ENCODE measurements around the gene ZDHHC3. TPM values are rescaled to one million over a fixed set of nuclear protein-coding genes. Genes with fewer than 3 reads are reported as not detected.

ZDHHC3 gene
- total RNA-seq, 1 experiment from 2014 or later = 49.5 TPM

- in situ Hi-C loops (cut with HindIII; ENCODE audit: low pct_unique_long_range_greater_than_20kb, low sequenced_read_pairs) (no loop called here), intact Hi-C loops (cut with micrococcal nuclease; ENCODE audit: unreplicated experiment) (no loop called here)
- Histone ChIP-seq H3K27me3 (ENCODE audit: control insufficient read depth, insufficient read depth, low read length) (no peaks in the 10 kb centered on the region), H3K9me3 (ENCODE audit: control insufficient read depth, insufficient read depth, low read depth, low read length) (no peaks in the 10 kb centered on the region), H3K27ac (ENCODE audit: low read length) (no peak overlapping the region), H3K36me3 (ENCODE audit: control insufficient read depth, insufficient read depth, low read length) (no peaks in the 10 kb centered on the region), H3K4me1 (ENCODE audit: control insufficient read depth, insufficient read depth, low read length) (no peaks in the 10 kb centered on the region), H3K4me3 (ENCODE audit: low read depth in 2 of 2, low read length in 2 of 2) (no peak overlapping the region)
- ChIA-PET POLR2A (no interaction called here), CTCF (no interaction called here)
- DNase-seq (ENCODE audit: low read depth, low spot score) (no peak), ATAC-seq (no peak)
- no TSS peak for BruUV-seq (replicated peaks)
- no peak for TF ChIP-seq REST (IDR thresholded peaks at IDR 0.05; ENCODE audit: insufficient read depth in 1 of 2, low read depth in 2 of 2, low read length in 1 of 2)
- TF ChIP-seq SIN3A (IDR thresholded peaks at IDR 0.05; ENCODE audit: borderline replicate concordance, insufficient read depth, low read depth, low read length) = no peak
- TF ChIP-seq, protein P1, sequence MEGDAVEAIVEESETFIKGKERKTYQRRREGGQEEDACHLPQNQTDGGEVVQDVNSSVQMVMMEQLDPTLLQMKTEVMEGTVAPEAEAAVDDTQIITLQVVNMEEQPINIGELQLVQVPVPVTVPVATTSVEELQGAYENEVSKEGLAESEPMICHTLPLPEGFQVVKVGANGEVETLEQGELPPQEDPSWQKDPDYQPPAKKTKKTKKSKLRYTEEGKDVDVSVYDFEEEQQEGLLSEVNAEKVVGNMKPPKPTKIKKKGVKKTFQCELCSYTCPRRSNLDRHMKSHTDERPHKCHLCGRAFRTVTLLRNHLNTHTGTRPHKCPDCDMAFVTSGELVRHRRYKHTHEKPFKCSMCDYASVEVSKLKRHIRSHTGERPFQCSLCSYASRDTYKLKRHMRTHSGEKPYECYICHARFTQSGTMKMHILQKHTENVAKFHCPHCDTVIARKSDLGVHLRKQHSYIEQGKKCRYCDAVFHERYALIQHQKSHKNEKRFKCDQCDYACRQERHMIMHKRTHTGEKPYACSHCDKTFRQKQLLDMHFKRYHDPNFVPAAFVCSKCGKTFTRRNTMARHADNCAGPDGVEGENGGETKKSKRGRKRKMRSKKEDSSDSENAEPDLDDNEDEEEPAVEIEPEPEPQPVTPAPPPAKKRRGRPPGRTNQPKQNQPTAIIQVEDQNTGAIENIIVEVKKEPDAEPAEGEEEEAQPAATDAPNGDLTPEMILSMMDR (IDR thresholded peaks at IDR 0.05) = no peak
- TF ChIP-seq POLR2AphosphoS5 (IDR thresholded peaks at IDR 0.05; ENCODE audit: low read depth, low read length) = no peak
- no peak for TF ChIP-seq TCF7L2 (IDR thresholded peaks at IDR 0.05; ENCODE audit: low read depth, low read length)
Observed at GRCh38 chr3:44907612-44908011, 68.4 kb downstream of the ZDHHC3 start.

DNA sequence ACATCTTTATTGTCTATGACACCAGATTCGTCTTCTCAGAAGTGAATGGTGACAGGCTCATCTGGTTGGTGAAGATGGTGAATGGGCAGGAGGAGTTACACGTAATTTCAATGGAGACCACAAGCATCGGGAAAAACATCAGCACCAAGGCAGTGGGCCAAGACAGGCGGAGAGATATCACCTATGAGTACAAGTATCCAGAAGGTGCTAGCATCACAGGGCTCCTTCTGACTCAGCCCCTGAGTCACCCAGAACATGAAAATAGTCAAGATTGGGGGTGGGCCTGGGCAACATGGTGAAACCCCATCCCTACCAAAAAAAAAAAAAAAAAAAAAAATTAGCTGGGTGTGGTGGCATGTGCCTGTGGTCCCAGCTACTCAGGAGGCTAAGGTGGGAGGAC lies 69.0 kb downstream of the ZDHHC3 start:
- ATAC-seq (no peak), DNase-seq (ENCODE audit: low read depth, low spot score) (no peak)
- no TSS peak for BruUV-seq (replicated peaks)
- no peaks in the 10 kb centered on the region for H3K36me3 ChIP-seq (ENCODE audit: control insufficient read depth, insufficient read depth, low read length)
- in situ Hi-C loops (cut with HindIII; ENCODE audit: low pct_unique_long_range_greater_than_20kb, low sequenced_read_pairs) = no loop called here
- intact Hi-C loops (cut with micrococcal nuclease; ENCODE audit: unreplicated experiment) = no loop called here
- H3K27ac ChIP-seq (ENCODE audit: low read length) = no peak overlapping the region
- no peaks in the 10 kb centered on the region for H3K27me3 ChIP-seq (ENCODE audit: control insufficient read depth, insufficient read depth, low read length)
- TF ChIP-seq SIN3A (IDR thresholded peaks at IDR 0.05; ENCODE audit: borderline replicate concordance, insufficient read depth, low read depth, low read length) = no peak
- TF ChIP-seq REST (IDR thresholded peaks at IDR 0.05; ENCODE audit: insufficient read depth in 1 of 2, low read depth in 2 of 2, low read length in 1 of 2) = no peak
- TF ChIP-seq, protein P1 (IDR thresholded peaks at IDR 0.05) = no peak
- TF ChIP-seq TCF7L2 (IDR thresholded peaks at IDR 0.05; ENCODE audit: low read depth, low read length) = no peak
- TF ChIP-seq POLR2AphosphoS5 (IDR thresholded peaks at IDR 0.05; ENCODE audit: low read depth, low read length) = no peak
- ChIA-PET POLR2A (no interaction called here), CTCF (no interaction called here)
- no peak overlapping the region for H3K4me3 ChIP-seq (ENCODE audit: low read depth in 2 of 2, low read length in 2 of 2)
- H3K9me3 ChIP-seq (ENCODE audit: control insufficient read depth, insufficient read depth, low read depth, low read length) = no peaks in the 10 kb centered on the region
- H3K4me1 ChIP-seq (ENCODE audit: control insufficient read depth, insufficient read depth, low read length) = no peaks in the 10 kb centered on the region
